ENCODE measurements around the gene GOLGA1.

DNA sequence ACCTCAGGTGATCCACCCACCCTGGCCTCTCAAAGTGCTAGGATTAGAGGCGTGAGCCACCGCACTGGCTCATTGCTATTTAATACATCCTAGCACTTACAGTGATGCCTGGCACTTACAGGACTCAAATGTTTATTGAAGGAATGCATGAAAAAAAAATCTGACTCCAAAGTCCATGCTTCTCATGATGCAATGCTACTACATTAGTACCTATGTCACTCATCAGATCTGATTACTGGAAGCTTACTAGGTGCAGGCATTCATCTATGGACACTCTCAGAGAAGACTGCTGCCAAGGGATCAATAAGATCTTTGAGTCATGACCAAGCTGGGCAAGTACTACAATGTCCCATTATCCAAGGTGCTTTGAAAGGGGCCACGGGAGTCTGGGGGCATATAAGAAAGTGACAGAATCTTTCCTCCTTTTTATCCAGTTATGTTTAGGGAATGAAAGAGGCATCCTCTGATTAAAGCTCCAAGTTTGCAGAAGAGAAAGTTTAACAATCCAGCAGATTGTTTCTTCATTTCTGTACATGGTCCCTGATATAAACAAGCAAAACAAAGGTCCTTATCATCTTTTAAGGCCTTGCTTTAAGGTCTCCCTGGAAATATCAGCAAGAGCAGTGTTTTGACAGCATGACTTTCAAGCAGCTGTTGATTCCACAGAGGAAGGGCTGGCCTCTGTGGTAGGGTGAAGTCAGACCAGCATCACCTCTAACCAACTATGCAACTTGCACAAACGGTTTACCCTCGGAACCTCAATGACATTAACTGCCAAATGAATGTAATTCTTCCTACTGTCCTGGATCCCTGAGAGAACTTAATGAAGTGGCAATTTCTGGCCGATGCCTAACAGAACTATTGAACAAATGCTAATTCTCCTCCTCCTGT, 43.1 kb downstream of the GOLGA1 start:
- TF ChIP-seq EZH2 (IDR thresholded peaks at IDR 0.05): no peak
- no peak for TF ChIP-seq POLR2AphosphoS5 (IDR thresholded peaks at IDR 0.05; ENCODE audit: borderline replicate concordance, low read depth, low read length)
- no peak for TF ChIP-seq FOXP2 (optimal IDR thresholded peaks at IDR 0.05; ENCODE audit: control extremely low read depth, extremely low read length, insufficient read depth)

Data from SK-N-MC (cell line).